CD4-positive, alpha-beta T cell (primary cell): Measurements from ENCODE around the gene TEX22. TPM values are rescaled to one million over a fixed set of nuclear protein-coding genes. Genes with fewer than 3 reads are reported as not detected.

ENCODE experiments used
- ATAC-seq: fragments of 200-7000 bp; cut with Tn5 transposase; one replicate; pipeline ENCODE4 v1.10.0; 2022; ENCODE audit warnings: mild to moderate bottlenecking; ENCODE audit not compliant: poor library complexity
- CTCF ChIA-PET: fragments of 350-600 bp; sonication (Branson Sonifier 250); formaldehyde crosslinking; loops from one replicate; lab custom pipeline; 2021; ENCODE audit warnings: antibody characterized with exemption, inconsistent platforms; lab: Charles Lee
- POLR2A ChIA-PET: fragments of 350-600 bp; sonication (Branson Sonifier 250); formaldehyde crosslinking; loops from one replicate; lab custom pipeline; 2021; ENCODE audit warnings: antibody characterized with exemption, inconsistent platforms; lab: Charles Lee
- DNase-seq, 14 experiments: peaks; one replicate each; pipeline ENCODE4 v3.0.0-alpha.2; 2013 to 2020; ENCODE audit warnings: mixed read lengths in 2 of 14
- H3K27ac ChIP-seq, 2 donors: one replicate each; pipeline versions ENCODE4 v1.5.1 to v1.7.0; 2013; ENCODE audit warnings: low read length in 2 of 2, low read depth in 1 of 2, mild to moderate bottlenecking in 1 of 2
- H3K27me3 ChIP-seq, 2 experiments: 1 replicate in 1 of 2; 2 replicates in 1 of 2; pipeline versions ENCODE4 v1.6.1 to v1.7.0; 2013; ENCODE audit warnings: low read length in 2 of 2, control low read depth in 1 of 2, mild to moderate bottlenecking in 1 of 2, moderate library complexity in 1 of 2; ENCODE audit not compliant: insufficient read depth in 2 of 2, control insufficient read depth in 1 of 2
- H3K36me3 ChIP-seq: one replicate; pipeline ENCODE4 v1.6.1; 2013; ENCODE audit warnings: low read length, control low read depth; ENCODE audit not compliant: insufficient read depth
- H3K4me1 ChIP-seq: one replicate; pipeline ENCODE4 v1.6.1; 2013; ENCODE audit warnings: low read length, control low read depth; ENCODE audit not compliant: insufficient read depth
- H3K4me3 ChIP-seq: one replicate; pipeline ENCODE4 v1.5.1; 2013; ENCODE audit warnings: mild to moderate bottlenecking, low read length, moderate library complexity
- H3K9me3 ChIP-seq, 2 experiments: 1 replicate in 1 of 2; 2 replicates in 1 of 2; pipeline versions ENCODE4 v1.6.1 to v1.7.0; 2013; ENCODE audit warnings: low read length in 2 of 2, mild to moderate bottlenecking in 2 of 2, control low read depth in 1 of 2, moderate library complexity in 1 of 2; ENCODE audit not compliant: control insufficient read depth in 1 of 2, insufficient read depth in 1 of 2
- H3K27ac Mint-ChIP-seq: one replicate; pipeline ENCODE4 v1.8.0; 2020; ENCODE audit warnings: mixed read lengths
- H3K27me3 Mint-ChIP-seq: one replicate; pipeline ENCODE4 v1.8.0; 2021; ENCODE audit warnings: mixed read lengths
- H3K36me3 Mint-ChIP-seq: one replicate; pipeline ENCODE4 v1.8.0; 2021; ENCODE audit warnings: low read depth, mixed read lengths
- H3K4me1 Mint-ChIP-seq: one replicate; pipeline ENCODE4 v1.8.0; 2021; ENCODE audit warnings: low read depth, mixed read lengths
- H3K4me3 Mint-ChIP-seq: one replicate; pipeline ENCODE4 v1.8.0; 2020; ENCODE audit warnings: mild to moderate bottlenecking, mixed read lengths
- H3K9me3 Mint-ChIP-seq: one replicate; pipeline ENCODE4 v1.8.0; 2020; ENCODE audit warnings: mixed read lengths
- intact Hi-C, 2 experiments: fragments of 100-400 bp; cut with DNase I in 1 of 2; cut with micrococcal nuclease in 1 of 2; formaldehyde crosslinking; loops; one replicate each; pipeline versions ENCODE4 v1.15.1 to v1.9.0; 2023 to 2025; cut with DNase I, micrococcal nuclease
- total RNA-seq, 174 experiments: library from RNA in 2 of 174; stranded (reverse) in 2 of 174; gene quantifications; one replicate each; pipeline ENCODE4 v1.2.3 and lab custom pipeline; 2021 to 2026
- TF ChIP-seq, protein P1 (sequence below): fragments of 200-600 bp; IDR thresholded peaks from one replicate; pipeline ENCODE4 v1.8.0; 2022; ENCODE audit warnings: antibody characterized with exemption, mild to moderate bottlenecking

Gene TEX22
- total RNA-seq, 2 experiments from 2014 or later, result 1.3 to 2.8 TPM

DNA sequence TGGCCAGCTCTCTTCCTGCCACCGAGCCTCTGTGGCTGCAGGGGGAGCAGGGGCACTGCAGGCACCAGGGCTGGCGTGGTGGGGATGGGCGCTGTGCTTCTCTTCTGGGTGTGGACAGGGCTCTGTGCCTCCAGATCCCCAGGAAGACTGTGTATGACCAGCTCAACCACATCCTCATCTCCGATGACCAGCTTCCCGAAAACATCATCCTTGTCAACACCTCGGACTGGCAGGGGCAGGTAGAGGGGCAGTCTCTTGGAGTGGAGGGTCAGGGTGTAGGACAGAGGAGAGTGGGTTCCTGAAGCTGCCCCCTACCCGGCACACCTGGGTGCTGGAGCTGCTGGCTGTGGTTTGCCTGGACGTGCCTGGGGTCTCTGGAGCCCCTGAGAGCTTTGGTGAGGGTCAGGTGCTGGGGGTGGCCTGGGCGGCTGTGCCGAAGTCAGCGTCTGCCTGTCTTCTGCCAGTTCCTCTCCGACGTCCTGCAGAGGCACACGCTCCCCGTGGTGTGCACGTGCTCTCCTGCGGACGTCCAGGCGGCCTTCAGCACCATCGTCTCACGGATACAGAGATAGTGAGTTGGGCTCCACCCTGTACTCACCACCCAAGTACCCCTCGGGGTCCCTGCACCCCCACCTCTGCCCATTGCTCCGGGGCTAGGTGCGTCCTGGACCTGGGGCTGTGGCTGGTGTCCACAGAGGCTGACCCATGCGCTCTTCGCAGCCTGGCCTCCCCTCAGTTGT lies 15.8 kb upstream of the TEX22 start:
- Mint-ChIP-seq H3K27ac (no peak overlapping the region), H3K27me3 (no peaks in the 10 kb centered on the region), H3K4me1 (no peaks in the 10 kb centered on the region), H3K9me3 (no peaks in the 10 kb centered on the region), H3K4me3 (no peak overlapping the region), H3K36me3 (peaks cover 10% of the 10 kb centered on the region)
- Histone ChIP-seq H3K4me3 (no peak overlapping the region), H3K4me1 (no peaks in the 10 kb centered on the region), H3K27me3 (no peaks in the 10 kb centered on the region), H3K9me3 (no peaks in the 10 kb centered on the region), H3K27ac (no peak overlapping the region), H3K36me3 (peaks cover 11% of the 10 kb centered on the region)
- peak in 1 of 14 experiments; percentile 4 for DNase-seq
- CTCF ChIA-PET, result no interaction called here
- ATAC-seq, result no peak
- intact Hi-C loops, result no loop called here
- TF ChIP-seq, protein P1, sequence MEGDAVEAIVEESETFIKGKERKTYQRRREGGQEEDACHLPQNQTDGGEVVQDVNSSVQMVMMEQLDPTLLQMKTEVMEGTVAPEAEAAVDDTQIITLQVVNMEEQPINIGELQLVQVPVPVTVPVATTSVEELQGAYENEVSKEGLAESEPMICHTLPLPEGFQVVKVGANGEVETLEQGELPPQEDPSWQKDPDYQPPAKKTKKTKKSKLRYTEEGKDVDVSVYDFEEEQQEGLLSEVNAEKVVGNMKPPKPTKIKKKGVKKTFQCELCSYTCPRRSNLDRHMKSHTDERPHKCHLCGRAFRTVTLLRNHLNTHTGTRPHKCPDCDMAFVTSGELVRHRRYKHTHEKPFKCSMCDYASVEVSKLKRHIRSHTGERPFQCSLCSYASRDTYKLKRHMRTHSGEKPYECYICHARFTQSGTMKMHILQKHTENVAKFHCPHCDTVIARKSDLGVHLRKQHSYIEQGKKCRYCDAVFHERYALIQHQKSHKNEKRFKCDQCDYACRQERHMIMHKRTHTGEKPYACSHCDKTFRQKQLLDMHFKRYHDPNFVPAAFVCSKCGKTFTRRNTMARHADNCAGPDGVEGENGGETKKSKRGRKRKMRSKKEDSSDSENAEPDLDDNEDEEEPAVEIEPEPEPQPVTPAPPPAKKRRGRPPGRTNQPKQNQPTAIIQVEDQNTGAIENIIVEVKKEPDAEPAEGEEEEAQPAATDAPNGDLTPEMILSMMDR, result no peak
- POLR2A ChIA-PET, result no interaction called here

DNA sequence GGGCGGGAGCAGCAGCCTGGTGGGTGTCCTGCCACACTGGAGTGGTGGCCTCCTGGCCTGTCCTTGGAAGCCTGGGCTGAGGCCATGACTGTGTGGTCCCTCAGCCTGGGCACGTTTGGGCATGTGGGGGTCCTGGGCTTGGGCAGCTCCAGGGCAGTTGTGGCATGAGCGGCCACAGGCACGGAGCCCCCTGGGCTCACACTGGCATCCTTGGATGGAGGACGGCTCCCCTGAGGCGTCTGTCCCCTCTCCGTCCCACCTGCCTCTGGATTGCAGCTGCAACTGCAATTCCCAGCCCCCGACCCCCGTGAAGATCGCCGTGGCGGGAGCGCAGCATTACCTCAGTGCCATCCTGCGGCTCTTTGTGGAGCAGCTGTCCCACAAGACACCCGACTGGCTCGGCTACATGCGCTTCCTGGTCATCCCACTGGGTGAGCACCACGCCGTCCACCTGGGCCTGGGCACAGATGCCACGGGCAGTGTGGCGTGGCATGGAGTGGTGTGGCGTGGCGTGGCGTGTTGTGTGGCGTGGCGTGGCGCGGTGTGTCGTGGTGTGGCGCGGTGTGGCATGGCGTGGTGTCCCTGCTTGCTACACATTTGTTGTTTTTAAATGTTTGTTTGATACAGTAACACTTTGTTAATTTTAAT lies 15.1 kb upstream of the TEX22 start:
- Histone ChIP-seq H3K36me3 (peaks cover 11% of the 10 kb centered on the region), H3K27me3 (no peaks in the 10 kb centered on the region), H3K9me3 (no peaks in the 10 kb centered on the region), H3K27ac (no peak overlapping the region), H3K4me1 (no peaks in the 10 kb centered on the region), H3K4me3 (no peak overlapping the region)
- DNase-seq (peak in 1 of 14 experiments; percentile 5), ATAC-seq (no peak)
- ChIA-PET POLR2A (no interaction called here), CTCF (no interaction called here)
- H3K4me3 Mint-ChIP-seq, result no peak overlapping the region
- H3K9me3 Mint-ChIP-seq, result no peaks in the 10 kb centered on the region
- H3K27ac Mint-ChIP-seq, result no peak overlapping the region
- TF ChIP-seq, protein P1, result no peak
- intact Hi-C loops, result no loop called here
- no peaks in the 10 kb centered on the region for H3K27me3 Mint-ChIP-seq
- peaks cover 10% of the 10 kb centered on the region for H3K36me3 Mint-ChIP-seq
- H3K4me1 Mint-ChIP-seq, result no peaks in the 10 kb centered on the region

DNA sequence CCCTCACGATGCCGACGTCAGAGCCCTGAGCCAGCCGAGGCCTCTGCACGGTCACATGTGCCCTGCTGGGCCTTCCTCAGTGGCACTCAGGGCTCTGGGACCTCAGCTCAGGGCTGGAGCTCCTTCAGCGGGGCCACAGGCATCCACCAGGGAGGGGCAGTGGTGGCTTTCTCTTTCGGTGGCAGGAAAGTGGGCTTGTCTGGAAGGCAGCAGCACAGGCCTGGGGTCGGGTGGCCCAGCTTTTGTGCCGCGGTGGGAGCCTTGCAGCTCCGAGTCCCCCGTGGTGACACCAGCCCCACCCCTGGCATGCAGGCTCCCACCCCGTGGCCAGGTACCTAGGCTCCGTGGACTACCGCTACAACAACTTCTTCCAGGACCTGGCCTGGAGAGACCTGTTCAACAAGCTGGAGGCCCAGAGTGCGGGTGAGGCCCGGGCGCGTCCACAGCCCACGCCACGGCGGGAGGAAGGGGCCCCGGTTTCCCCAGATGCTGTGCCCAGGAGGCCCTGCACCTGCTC lies 14.2 kb upstream of the TEX22 start:
- H3K36me3 Mint-ChIP-seq, result peaks cover 10% of the 10 kb centered on the region
- Histone ChIP-seq H3K36me3 (peaks cover 11% of the 10 kb centered on the region), H3K9me3 (no peaks in the 10 kb centered on the region), H3K4me3 (no peak overlapping the region), H3K4me1 (no peaks in the 10 kb centered on the region), H3K27me3 (no peaks in the 10 kb centered on the region), H3K27ac (no peak overlapping the region)
- intact Hi-C loops, result no loop called here
- no peaks in the 10 kb centered on the region for H3K27me3 Mint-ChIP-seq
- DNase-seq (peak in 1 of 14 experiments; percentile 3), ATAC-seq (no peak)
- CTCF ChIA-PET, result no interaction called here
- TF ChIP-seq, protein P1, result no peak
- POLR2A ChIA-PET, result no interaction called here
- no peaks in the 10 kb centered on the region for H3K4me1 Mint-ChIP-seq
- H3K9me3 Mint-ChIP-seq, result no peaks in the 10 kb centered on the region
- H3K27ac Mint-ChIP-seq, result no peak overlapping the region
- no peak overlapping the region for H3K4me3 Mint-ChIP-seq
